HG03342 (cell line): ENCODE results near the gene MXRA7.

ENCODE experiments used
- ATAC-seq: cut with Tn5 transposase; IDR thresholded peaks from one replicate; pipeline ENCODE4 v1.9.1; 2021; ENCODE audit warnings: mild to moderate bottlenecking, moderate library complexity; ENCODE audit not compliant: unreplicated experiment

The MXRA7 gene

DNA sequence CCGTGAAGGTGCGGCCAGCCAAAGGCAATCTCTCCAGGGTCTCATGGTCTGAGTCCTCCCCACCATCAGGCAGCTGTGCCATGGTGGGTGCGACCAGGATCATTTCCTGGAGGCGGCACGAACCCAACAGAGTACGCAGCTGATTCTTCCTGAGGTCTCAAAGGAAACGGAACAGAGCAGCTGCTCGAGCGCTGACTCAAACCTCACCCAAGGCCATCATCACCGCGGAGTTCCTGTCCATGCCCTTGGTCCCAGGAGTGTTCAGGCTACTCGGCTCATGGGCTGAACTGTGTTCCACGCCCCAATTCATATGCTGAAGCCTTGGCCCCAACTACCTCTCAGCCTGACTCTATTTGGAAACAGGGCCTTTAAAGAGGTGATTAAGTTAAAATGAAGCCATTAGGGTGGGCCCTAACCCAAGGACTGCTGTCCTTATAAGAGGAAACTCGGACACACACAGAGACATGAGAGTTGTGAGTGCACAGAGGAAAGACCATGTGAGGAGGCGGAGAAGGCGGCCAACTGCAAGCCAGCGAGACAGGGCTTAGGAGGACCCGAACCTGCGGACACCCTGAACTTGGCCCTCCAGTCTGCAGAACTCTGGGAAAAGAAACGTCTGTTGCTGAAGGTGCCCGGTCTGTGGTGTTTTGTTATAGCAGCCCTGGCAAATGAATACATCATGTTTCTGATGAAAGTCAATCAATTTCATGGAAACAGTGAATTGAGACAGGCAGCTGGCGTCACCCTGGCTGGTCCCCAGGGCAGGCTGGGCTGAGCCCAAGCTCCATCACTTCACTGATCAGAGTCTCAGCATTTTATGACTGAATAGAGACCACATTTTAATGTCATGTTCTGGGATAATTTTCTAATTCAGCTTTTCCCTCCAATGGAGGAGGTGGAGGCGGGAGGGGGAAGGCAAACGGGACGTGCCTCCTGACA lies 13.7 kb downstream of the MXRA7 start:
- ATAC-seq = no peak

DNA sequence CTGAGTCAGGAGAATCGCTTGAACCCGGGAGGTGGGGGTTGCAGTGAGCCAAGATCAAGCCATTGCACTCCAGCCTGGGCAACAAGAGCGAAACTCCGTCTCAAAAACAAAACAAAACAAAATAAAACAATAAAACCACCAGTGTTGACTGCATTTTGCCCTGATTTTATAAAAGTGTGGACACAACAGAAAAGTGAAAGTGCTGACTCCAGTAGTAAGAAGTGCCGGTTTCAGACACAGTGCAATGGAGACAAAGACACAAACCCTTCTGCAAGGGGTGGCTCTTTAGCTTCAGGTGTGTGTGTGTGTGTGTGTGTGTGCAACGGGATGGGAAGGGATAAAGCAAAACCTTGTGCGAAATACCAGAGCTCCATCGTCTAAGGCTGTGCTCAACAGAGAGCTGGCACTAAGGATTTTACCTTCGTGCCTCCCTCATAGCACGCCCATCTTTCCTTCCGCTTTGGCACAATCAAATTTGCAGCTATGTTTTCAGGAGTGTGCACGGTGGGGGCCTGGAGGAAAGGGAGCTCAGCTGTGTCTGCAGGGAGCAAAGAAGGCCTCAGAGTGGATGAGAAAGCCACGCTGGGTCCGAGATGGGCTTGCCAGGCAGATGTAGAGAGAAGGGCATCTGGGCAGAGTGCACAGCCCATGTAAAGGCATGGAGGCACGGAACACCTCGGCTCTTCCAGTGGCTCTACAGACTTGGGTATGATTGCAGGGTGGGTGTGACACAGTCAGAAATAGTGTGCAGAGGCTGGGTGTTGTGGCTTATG lies 15.5 kb downstream of the MXRA7 start:
- ATAC-seq = no peak

GRCh38 chr17:76691379-76692191 lies 19.2 kb downstream of the MXRA7 start:
- ATAC-seq = no peak

DNA sequence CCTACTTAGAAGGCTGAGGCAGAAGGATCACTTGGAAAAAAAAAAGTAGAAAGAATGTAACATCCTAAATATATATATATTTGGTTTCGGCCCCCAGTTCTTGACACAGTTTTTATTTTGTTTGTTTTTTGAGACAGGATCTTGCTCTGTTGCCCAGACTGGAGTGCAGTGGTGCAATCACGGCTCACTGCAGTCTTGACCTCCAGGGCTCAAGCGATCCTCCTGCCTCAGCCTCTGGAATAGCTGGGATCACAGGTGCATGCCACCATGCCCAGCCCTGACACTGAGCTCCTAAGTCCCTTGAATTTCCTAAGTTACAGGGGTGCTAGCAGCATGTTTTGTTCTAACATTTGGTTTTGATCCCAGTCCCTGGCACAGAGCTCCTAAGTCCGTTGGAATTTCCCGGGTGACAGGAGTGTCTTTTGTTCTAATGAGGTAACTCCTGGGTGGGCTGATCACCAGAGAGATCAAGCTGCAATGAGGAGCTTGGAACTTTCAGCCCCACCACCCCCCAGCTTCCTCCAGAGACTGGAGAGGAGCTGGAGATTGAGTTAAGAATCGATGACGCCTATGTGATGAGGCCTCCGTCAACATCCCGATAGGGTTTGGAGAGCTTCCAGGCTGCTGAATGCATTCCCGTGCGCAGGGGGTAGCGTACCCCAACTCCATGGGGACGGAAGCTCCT lies 20.0 kb downstream of the MXRA7 start:
- no peak for ATAC-seq

GRCh38 chr17:76689859-76690258 lies 20.9 kb downstream of the MXRA7 start:
- no peak for ATAC-seq

DNA sequence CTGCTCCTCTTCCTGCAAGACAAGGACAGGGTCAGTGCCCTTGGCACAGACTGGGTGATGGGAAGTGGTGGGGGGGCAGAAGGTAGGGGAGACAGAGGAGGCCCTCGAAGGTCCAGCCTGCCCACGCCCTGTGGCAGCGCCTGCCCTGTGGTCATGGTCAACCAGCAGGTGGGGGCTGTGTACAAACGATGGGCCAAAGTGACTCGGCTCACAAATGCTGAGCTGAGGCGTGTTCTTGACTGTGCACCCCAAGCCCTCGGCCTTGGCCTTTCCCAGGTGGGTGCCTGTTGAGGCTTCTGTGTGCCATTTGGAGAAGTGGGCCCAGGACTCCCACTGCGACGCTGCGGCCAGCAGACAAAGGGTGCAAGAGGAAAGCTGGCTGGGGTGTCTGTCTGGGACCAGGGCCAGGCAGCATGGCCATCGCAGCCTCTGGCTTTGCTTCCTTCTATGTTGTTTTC lies 22.6 kb downstream of the MXRA7 start:
- ATAC-seq = no peak

DNA sequence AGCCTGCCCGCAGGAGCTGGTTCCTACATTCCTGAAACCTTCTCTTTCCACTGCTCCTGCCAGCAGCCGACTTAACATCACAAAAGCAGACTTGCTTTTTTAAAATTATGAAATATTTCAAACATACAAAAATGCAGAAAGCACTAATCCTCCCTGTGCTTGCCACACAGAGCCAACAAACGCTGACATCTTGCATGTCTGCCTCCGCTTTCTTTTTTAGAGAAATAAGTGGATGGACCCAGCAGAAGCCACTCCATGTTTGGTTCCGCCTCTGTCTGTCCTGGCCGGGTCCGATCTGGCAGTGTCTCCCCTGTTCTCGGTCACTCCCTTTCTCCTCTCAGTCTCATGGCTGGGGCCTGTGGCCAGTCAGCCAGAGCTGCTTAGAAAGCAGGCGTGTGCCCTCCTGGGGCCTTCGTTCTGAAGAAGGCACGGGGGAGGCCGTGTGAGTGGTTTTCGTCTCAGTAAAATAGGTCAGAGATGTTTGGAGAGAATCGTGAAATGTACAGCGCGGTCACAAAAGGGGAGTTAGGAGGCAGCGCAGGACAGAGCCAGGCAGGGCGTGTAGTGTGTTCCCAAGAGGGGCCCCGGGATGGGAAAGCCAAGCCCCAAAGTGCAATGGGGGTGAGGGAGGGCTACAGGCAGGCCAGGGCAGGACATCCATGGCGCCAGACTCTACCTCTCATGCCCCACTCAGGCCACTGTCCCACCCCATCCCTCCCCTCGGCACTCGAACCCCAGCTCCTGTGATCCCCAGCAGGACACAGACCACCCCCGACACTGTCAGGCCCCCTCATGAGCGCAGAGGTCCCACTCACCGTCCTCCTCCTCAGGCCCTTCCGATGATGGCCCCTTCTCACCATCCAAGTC lies 23.2 kb downstream of the MXRA7 start:
- ATAC-seq = no peak

DNA sequence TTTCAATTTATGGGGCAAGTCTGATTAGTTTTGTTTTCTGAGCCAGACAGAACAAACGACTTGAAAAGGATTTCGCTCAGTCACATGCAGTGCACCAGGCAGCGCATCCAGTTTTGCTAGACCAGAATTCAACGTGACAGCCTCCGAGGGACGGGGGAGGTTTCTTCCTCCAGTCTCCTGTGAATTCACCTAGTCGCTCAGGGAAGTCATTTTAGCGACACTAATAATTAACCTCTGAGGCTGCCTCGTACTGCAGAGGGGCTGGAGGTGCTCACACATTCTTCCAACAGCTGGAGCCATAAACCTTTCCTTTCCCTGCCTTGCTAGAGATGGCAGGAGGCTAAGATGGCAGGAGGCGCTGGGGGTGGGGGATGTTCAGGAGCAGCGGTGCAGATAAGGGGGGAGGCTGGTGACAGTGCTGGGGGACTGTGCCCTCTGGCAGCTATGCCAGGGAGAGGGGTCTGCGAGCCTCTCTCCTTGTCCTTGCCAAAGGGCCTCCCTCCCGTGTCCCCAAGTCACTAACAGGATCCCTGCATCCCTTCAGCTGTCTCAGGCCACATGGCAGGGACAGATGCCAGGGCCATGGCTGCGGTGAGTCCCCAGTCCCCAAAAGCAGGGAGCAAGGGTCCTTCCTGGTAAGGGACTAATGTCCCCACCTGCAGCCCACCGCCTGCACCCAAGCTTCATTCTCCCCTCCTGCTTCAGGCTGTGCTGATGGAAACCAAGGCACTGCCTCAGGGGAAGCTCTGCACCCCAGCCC lies 24.0 kb downstream of the MXRA7 start:
- ATAC-seq = no peak

DNA sequence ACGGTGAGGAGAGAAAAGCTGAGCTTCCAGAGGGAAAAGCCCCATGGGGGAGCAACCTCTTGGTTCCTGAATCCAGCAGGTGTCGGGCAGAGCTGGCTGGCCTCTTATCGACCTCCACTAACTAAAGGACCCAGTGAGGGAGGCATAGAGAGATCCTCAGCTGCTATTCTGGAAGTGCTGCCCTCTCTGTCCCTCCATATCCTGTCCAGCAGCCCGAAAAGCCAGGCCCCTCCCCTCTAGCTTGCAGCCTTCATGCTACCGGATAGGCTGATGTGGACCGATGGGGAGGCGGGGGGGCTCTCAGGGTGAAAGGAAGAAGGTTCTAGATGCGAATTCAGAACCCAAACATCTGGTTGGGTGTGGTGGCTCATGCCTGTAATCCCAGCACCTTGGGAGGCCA lies 24.9 kb downstream of the MXRA7 start:
- ATAC-seq = no peak

GRCh38 chr17:76685366-76685765 lies 25.4 kb downstream of the MXRA7 start:
- ATAC-seq = no peak

DNA sequence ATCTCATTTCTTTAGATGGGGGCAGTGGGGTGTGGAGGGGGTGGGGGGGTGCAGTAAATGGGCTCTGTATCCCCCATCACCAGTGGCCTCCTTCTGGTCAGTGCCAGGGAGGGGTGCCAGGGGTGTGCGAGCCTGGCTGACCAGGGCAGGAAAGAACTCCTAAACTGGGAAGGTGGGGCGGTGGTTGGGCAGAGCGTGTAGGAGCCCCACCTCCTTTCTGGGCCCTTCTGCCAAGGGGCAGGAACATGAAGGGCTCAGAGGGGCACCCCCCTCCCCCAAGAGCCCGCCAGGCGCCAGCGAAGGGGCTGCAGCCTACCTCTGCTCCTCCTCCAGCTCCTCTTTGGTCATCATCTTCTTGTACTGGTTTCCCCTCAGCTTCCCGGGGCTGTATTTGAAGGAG lies 26.0 kb downstream of the MXRA7 start:
- no peak for ATAC-seq

DNA sequence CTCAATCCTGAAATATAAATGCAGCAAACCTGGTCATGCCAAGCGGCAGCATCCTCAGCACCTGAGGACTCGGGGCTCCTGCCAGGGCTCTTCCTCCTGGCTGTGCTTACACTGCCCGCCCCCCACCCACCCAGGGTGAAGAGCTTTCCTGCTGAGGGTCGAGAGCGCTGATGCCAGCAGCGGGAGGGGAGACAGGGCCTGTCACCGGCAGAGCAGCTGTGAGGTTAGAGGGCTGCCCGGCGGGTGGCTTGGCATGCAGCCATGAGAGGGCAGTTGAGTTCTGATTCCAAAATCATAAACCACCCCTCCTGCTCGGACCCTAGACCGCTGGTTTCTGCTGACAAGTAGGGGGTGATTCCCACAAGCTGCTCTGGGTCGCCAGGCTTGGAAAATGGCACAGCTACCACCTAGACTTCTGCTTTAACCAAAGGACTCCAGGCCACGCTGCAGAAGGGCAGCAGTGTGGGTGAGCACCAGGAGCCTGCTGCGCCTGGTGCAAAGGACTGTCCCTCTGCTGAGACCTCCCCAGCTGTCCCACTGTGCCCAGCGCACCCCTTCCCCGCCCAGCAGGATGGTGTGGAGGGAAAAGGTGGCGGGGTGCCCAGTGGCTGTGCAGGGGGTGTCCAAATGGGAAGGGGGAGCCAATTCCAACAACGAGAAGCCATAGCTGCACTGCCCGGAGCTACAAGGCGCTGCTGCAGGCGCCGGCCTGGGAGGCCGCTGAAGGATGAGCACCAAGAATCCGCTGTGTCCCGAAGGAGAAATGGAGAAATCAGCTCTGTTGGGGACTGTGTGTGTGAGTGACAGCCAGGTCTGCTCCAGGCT lies 26.6 kb downstream of the MXRA7 start:
- ATAC-seq = no peak

DNA sequence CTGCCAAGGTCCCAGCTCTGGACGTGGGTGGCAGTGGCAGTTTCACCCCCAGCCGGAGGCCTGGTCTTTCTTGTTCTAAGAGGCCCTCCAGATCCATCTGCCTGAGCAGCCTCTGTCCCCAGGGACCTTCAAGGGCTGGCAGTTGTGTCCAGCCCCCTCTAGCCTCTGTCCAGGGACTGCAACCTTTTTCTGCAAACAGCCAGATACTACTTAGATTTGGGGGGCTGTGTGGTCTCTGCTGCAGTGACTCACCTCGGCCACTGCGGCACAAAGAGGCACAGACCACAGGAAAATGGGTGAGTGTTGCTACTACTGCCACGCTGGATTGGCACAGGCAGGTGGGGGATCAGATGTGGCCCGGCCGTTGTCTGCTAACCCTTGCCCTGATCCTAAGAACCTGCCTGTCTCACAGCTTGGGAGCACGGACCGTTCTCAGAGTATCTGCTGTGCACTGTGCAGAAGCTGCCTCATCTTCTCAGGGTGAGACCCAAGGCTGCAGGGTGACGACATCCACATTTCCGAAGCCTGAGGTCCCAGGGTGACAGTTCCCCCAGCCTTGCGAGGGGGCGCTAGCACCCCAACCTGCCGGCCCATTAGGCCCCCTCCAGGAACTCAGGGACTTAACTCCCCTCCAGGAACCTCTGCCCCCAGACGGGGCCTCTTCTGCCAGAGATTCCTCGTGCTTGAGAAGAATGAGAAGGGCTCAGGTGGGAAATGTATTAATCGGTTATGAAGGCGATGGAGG lies 27.6 kb downstream of the MXRA7 start:
- ATAC-seq = no peak

GRCh38 chr17:76682296-76682695 lies 28.5 kb downstream of the MXRA7 start:
- no peak for ATAC-seq

DNA sequence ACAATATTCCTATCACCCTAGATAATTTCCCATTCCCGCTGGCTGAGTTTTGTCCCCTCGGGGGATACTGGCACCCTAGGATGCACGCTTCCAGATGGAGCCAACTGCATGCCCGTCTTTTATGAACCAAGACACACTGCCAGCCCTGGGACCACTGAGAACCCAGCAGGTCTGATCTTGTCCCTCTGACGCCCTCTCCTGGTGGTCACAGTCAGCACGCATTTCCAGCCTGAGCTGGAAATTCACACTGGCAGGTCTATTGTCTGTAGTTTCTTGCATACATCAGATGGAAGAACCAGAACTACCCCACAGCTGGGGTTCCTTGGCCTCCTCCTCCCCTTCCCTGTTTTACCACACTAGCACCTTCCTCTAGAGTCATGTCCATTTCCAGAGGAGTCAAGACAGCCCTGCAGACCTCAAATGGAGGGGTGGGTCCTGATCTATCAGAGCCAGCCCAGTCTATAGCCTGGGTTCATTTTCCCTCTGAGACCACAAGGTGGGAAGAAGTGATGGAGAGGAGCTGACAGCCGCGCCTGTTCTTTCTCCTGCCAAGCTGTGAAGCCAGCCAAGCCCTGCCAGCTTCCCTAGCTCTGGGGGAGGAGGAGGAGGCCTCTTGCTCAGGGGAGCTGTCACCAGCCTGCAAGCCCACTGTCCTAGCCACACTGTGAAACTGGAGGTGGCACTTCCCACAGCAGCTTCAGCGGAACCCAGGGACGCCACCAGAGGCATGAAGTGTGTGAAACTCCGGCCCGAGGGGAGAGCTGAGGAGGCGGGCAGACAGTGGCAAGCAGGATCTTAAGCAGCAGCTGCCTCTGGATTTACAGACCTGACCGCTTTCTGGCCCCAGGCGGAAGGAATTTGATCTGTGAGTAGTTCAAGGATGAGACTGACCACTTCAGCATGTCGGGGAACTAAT lies 29.3 kb downstream of the MXRA7 start:
- ATAC-seq = no peak

GRCh38 chr17:76679239-76679638 lies 31.5 kb downstream of the MXRA7 start:
- ATAC-seq = no peak
